PC-9 (cell line): Measurements from ENCODE around the gene TK1.

Experiments
- CTCF ChIP-seq: fragments of 200-600 bp; sonication (generic); conservative IDR thresholded peaks from 2 replicates; pipeline ENCODE4 v1.6.1; 2017; ENCODE audit warnings: mixed run types, antibody characterized with exemption, mild to moderate bottlenecking, moderate library complexity
- EZH2 ChIP-seq: fragments of 200-600 bp; sonication (generic); IDR thresholded peaks from 2 replicates; pipeline ENCODE4 v1.8.0; 2017; ENCODE audit warnings: antibody characterized with exemption, low read depth

- no peak for TF ChIP-seq CTCF
- TF ChIP-seq EZH2 = no peak
Measured at GRCh38 chr17:78166416-78166815, 20.4 kb downstream of the TK1 start.
